ENCODE measurements around the gene ID1.

Gene ID1, protein sequence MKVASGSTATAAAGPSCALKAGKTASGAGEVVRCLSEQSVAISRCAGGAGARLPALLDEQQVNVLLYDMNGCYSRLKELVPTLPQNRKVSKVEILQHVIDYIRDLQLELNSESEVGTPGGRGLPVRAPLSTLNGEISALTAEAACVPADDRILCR

DNA sequence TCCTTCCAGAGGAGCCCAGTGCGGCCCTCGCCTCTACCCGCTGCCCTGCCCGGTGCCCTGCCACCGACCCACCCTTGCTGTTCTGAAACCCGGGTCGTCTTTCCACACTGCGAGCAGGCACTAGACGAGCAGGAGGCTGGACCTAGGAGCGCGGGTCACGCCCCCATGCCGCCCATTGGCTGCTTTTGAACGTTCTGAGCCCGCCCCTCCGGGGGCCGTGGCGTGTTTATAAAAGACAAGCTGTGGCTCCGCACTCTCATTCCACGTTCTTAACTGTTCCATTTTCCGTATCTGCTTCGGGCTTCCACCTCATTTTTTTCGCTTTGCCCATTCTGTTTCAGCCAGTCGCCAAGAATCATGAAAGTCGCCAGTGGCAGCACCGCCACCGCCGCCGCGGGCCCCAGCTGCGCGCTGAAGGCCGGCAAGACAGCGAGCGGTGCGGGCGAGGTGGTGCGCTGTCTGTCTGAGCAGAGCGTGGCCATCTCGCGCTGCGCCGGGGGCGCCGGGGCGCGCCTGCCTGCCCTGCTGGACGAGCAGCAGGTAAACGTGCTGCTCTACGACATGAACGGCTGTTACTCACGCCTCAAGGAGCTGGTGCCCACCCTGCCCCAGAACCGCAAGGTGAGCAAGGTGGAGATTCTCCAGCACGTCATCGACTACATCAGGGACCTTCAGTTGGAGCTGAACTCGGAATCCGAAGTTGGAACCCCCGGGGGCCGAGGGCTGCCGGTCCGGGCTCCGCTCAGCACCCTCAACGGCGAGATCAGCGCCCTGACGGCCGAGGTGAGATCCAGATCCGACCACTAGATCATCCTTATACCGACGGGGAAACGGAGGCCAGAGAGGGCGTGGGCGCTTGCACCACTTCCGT, at the start of gene ID1:
Gene ID1 (plus strand): TSS at position 259 of the 871 bp plus-strand sequence. CDS start 99 bp downstream, at position 358.
- DNase-seq (ENCODE audit: low read depth in 2 of 2): peak; percentile 71 to 89

DNA sequence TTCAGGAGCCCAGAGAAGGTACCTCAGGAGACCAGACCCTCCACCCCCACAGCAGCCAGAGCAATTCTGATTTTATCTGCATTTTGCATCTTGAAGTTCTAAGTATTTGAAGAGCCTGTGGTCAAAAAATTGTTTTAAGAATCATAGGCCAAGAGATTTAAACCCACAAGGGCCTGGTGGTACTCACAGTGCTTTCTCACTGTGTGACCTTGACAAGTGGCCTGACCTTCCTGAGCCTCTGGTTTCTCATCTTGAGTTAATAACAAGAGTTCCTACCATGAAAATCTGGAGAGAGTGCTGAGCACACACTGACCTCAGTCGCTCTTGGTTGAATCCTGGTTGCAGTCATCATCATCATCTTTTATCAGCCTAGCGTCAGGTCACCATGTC, 45.4 kb upstream of the ID1 start:
- no peak for DNase-seq (ENCODE audit: low read depth in 2 of 2)

DNA sequence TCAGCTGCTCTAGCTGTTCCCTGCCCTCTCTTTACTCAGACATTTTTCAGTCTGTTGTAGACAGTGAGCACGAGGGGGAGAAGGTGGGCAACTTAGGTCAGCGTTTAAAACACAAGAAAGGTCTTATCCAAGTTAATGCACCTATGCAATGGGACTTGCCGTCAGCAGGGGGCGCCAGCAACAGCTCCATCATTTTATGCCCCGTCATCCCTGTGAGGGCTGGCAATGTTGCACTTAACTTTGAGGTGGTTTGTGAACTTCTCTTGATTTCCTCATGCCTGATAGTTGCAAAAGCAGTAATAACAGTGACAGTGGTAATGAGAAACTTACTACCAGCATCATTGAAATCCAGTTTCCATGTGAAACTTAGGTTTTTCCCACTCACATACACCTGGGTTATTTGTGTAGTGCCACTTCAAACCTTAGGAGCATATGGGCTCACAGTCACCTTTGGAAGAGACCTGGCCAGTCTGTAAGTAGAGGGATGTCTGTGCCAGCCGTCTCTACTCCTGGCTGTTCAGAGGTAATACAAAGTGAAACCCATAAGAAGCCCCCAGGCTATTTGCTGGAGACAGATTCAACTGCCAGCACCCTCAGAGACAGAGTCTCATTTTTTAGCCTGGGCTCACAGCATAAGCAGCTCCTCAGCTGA, 44.9 kb upstream of the ID1 start:
- DNase-seq (ENCODE audit: low read depth in 2 of 2): peak; percentile 58 to 68

DNA sequence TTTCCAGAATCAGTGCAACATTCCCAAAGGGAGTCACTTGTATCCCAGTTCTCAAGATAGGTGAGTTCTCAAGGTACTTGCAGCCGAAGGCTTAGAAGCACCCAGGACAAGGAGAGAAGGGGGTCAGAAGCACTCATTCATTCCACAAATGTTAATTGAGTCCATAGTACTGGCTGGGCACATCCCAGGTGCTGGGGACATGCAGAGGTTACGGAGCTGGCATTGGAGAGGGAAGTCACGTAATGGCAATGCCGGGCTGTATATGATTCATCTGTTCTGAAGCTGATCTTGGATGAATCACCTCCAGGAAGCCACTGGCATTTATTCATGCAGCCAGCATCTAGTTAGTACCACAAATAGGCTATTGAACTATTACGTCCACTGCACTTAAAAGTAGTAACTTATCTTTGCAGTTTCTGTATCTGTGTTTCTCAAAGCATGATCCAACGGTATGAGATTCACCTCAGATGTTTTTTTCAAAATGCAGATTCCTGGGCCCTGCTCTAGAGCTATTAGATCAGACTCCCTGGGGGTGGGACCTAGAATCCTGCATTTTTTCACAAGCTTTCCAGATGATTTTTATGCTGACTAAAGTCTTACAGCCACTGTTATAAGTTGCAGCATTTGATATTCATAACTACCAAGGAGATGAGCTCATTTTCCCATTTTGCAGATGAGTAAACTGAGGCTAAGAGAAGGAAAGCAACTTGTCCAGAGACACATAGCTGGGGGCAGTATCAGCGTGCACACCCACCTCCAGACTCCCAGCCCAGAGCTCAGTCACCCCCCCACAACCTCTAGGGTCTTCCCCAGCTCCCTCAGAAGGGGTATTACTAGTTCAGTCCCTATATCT, 44.1 kb upstream of the ID1 start:
- no peak for DNase-seq (ENCODE audit: low read depth in 2 of 2)

DNA sequence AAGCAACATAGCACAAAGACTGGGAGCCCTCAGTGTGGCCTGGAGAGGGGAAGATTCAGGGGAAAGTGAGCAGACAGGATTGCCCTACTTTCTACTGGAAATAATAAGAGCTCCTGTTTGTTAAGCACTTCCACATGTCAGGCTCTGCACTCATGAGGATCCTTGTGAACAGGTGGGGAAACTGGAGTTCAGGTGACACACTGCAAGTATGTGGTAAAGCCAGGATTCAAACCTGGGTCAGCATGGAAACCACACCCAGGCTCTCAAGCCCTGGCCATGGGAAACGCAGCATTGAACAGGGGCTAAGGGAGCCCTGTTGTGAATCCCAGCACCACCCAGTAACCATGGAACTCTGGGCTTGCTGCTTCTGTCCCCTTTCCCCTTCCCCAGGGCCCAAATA, 42.8 kb upstream of the ID1 start:
- DNase-seq (ENCODE audit: low read depth in 2 of 2): no peak

DNA sequence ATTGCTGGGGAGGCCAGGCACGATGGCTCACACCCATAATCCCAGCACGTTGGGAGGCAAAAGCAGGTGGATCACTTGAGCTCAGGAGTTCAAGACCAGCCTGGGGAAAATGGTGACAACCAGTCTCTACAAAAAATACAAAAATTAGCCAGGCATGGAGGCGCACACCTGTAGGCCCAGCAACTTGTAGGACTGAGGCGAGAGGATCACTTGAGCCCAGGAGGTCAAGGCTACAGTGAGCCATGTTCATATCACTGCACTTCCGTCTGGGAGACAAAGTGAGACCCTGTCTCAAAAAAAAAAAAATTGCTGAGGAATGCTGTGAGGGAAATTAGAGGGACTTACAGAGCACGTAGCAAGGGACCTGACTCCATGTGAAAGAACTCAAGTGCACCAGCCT, 40.8 kb upstream of the ID1 start:
- DNase-seq (ENCODE audit: low read depth in 2 of 2): no peak

DNA sequence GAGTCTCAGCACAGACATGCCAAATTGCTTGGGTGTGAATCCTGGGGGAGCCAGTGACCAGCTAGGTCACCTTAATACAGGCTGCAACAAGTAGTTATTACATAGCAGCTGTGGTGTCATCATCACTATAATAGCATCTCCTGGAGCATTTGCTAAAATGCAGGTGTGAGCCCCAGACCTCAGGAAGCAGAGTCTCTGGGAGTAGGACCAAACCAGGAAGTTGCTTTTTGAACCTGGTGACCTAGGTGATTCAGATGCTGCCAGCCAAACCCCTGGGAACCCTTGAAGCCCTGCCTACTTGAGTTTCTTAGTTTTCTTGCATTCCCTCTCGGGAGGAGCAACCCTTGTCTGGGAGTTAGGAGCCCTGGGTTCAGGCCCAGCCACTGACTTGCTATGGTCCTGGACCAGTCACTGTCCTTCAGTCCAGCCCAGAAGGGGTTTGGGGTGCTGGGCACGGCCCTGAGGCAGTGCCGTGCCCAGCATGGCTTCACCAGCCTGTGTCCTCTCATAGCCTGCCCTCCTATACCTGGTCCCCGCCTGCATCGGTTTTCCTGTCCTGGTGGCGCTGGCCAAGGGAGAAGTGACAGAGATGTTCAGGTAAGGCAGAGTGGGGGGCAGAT, 39.3 kb upstream of the ID1 start:
- no peak for DNase-seq (ENCODE audit: low read depth in 2 of 2)

DNA sequence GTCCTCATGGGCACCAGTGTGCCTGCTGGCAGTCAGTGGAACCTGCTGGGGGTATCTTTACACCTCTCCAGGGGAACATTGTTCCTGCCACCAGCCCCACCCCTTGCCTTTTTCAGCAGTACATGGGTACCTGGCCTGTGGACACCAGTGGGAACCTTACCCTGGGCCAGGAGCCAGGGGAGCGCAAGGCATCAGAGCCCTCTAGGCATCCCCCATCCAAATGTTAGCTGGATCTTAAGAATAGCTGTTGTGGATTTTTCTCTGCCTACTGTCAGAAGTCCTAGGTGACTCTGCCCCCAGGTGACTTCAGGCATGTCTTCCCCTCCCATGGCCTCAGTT, 38.8 kb upstream of the ID1 start:
- no peak for DNase-seq (ENCODE audit: low read depth in 2 of 2)

DNA sequence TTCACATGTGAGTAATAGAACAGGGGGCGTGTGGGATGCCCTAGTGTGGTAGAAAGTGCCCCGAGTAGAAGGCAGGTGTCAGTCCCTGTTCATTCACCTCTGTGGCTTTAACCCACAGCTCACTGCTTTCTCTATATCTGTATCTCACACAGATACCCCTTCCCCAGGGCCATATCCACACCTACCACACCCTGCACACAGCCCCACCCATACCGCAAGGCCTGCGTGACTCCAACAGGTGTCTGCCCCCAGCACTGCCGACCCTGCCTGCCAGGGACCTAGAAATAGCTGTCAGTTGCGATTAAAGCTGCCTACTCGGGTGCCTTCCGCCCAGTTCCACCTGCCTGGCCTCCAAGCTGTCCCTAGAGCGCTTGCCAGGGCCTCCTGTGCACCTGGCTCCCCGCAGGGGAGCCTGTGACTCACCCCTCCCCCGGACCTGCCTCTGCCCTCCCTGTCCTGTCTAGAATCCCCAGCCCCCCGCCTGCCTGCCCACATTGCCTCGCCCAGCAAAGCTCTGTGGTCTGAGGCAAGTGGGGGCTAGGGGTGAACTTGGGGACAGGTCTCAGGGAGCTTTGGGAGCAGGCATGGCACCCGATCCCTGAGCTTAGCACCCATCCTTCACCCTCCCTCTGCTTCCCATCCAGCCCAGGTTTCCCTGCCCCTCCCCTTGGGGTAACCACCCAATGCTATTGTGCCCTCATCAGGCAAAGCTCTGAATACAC, 38.3 kb upstream of the ID1 start:
- DNase-seq (ENCODE audit: low read depth in 2 of 2): no peak

DNA sequence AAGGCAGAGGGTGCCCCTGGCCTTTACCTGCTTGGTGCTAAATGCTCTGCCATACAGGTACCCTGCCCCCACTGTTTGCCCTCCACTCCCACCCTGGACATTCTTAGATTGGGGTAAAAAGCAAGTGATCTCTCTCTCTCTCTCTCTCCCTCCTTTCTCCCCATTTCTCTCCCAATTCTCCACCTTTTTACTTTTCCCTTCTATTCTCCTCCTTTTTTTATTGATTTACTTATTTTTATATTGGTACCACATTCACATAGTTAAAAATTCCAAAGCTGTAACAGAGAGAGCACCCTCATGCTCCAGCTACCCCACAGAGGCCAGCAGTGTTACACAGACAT, 37.7 kb upstream of the ID1 start:
- DNase-seq (ENCODE audit: low read depth in 2 of 2): no peak

DNA sequence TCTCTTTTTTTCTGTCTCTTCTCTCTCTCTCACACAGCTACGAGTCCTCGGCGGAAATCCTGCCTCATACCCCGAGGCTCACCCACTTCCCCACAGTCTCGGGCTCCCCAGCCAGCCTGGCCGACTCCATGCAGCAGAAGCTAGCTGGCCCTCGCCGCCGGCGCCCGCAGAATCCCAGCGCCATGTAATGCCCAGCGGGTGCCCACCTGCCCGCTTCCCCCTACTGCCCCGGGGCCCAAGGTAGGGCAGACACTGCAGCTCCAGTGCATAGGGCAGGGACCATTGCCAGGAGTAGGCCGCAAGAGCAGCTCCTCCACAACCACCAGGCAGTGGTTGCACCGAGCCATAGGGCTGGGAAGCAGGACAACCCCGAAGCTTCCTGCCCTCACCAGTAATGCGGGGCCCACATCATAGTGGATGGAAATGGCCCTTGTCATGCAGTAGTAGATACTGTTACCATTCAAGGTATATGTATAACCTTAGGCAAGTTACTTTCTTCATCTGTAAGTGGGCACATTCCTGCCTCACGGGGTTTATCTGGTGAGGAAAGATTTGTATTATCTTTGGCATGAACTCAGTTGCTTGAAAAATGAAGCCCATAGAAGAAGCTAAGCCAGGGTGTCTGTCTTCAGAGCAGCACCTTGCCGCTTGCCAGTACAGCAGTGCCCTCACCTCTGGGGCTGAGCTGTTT, 36.9 kb upstream of the ID1 start:
- DNase-seq (ENCODE audit: low read depth in 2 of 2): no peak

DNA sequence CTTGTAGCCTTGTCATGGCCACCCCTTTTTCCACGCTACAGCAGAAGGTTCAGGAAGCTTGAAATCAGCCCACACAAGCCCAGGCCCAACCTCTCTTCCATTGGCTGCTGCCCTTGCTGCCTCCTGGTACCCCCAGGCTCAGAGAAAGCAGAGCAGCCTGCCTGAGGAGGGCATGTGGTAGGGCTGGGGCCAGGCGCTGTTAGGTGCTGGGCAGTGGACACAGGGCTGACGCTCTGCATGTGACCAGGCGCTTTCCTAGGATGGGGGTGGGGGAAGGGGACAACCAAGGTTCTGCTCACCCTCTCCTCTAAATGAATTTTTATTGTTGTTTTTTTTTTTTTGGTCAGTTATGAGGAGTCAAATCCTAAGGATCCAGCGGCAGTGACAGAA, 36.3 kb upstream of the ID1 start:
- no peak for DNase-seq (ENCODE audit: low read depth in 2 of 2)

DNA sequence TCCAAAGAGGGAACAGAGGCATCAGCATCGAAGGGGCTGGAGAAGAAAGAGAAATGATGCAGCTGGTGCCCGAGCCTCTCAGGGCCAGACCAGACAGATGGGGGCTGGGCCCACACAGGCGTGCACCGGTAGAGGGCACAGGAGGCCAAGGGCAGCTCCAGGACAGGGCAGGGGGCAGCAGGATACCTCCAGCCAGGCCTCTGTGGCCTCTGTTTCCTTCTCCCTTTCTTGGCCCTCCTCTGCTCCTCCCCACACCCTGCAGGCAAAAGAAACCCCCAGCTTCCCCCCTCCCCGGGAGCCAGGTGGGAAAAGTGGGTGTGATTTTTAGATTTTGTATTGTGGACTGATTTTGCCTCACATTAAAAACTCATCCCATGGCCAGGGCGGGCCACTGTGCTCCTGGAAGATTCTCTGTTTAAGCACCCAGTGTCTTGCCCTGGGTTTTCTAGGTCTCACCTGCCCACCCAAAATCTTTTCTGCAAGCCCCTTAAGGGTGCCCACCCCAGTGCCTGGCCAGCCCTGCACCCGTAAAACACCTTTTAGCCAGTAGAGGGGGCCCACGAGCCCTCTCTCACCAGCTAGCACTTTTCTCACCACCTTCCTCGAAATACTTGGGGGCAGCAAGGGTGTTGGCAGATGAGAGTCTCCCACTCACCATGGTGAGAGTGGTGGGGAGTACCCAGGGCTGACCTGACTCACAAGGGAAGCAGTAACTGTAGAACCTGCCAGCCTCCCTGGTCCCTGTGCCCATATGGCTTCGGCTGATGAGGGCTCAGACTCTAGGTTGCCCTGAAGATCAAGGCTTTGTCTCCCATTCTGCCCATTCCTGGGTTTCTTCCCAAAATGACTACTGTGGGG, 35.7 kb upstream of the ID1 start:
- DNase-seq (ENCODE audit: low read depth in 2 of 2): peak in 1 of 2 experiments; percentile 46

DNA sequence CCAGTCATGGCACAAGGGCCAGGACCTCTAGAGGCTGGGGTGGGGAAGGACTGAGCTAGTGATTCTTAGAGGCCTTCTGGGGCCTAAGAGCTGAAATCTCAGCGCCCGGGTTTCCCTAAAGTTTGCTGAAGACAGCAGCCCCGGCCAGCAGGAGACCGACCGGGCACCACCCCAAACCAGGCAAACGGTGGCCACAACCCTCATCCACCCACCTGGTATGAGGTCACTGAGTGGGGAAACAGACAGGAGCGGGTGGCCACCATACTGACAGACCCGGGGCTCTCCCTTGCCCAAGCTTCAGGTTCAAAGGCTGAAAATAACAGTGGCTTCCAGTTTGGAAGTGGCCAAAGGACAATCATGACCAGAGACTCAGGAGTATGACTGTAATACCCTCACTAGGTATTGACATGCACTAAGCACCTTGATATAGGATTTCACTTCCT, 35.0 kb upstream of the ID1 start:
- no peak for DNase-seq (ENCODE audit: low read depth in 2 of 2)

DNA sequence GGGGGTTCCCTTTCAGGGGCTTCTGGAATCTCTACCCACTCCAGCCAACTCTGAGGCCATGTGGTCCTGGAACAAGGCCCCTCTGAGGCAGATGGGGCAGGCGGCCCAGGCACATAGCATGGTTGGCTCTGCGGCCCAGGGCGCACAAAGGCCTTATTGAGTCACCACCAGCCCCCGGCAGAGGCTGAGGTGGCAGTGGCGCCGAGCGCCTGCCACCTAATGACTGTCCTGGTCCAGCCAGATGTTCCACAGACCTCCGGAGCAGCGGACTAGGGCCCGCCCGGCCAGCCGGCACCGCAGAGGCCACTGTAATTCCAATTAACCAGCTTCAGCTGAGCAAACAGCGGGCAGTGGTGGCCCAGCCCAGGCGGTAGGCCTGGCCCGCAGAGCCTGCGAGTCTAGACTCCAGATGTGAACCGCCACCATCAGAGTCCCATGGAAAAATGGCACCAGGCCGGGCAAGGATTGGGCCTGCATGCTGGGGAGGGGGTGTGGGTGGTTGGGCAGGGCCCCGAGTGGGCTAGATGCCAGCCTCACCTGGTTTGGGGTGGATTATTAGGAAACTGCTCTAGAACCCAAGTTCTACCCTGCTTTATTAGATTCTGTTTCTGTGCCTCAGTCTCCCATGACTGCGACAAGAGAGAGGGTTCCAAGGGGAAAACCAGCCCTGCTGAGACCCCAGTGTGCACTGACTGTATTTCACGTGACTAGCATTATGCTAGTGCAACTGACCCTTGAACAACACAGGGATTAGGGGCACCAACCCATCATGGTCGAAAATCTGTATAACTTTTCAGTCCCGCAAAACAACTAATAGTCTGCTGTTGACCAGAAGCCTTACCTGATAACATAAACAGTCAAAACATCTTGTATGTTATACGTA, 34.1 kb upstream of the ID1 start:
- DNase-seq (ENCODE audit: low read depth in 2 of 2): no peak

DNA sequence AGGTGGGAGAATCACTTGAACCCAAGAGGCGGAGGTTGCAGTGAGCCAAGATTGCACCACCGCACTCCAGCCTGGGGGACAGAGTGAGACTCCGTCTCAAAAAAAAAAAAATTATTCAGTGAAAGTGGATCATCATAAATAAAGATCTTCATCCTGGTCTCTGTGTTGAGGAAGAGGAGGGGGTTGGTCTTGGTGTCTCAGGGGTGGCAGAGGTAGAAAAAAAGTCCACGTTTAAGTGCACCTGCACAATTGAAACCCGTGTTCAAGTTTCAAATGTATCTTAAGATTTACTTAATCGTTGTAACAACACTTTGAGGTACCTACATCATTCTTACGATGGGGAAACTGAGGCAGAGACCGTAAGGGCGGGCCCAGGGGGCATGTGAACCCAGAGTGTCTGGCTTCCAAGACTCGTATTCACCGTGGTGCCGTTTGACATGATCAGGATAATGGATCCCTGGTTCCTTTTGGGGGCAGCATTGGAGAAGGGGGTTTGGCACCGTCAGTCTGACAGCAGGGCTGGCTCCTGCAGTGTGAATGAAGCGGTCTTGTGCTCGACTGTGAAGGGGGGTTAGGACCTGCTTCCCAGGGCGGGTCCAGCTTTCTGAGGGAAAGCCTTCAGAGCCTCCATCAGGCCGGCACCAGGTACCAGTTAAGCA, 32.9 kb upstream of the ID1 start:
- DNase-seq (ENCODE audit: low read depth in 2 of 2): no peak

DNA sequence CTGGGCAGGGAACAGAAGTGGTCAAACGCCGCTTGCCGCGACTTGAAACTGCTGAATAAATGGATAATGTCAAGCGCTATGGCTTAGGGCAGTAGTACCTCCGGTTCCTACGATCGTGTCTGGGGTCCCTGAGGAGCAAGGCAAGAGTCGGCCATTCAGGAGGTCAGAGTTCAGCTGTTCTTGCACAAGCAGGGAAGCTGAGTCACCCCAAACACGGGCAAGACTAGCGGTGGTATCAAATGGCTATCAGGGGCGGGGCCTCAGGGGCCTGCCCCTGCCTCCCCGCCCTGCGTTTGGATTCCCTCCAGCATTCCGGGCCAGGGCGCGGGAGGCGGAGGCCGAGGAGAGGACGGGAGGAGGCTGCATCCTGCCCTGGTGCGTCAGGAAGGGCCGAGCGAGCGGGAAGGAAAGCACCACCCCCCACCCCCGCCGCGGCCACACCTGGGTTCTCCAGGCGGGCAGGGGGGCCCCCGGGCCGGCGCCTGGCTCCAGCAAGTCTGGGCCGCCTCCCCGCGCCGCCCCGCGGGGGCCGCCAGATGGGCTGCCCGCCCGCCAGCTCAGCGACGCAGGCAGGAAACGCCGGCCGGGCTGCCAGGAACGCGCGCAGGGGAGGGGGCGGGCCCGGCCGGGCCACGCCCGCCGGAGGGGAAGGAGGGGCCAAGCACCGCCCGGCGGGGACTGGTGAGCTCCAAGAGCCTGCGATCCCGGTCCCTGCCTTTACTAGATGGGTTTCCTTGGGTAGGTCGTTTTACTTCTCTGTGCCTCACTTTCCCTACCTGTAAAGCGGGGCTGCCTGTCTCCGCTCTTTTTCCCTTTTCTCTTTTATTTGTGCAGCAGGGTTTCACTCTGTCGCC, 32.2 kb upstream of the ID1 start:
- peak; percentile 74 to 84 for DNase-seq (ENCODE audit: low read depth in 2 of 2)

Data from stimulated activated CD4-positive, alpha-beta T cell treated with anti-CD3 and anti-CD28 coated beads, Interleukin-12 subunit alpha, Interleukin-12 subunit beta, amount 100 ng/mL, for 24 hours (primary cell).